ENCODE data around the gene ATAD3B.
"Not testable (repeated sequence)": the region's sequence is repeated elsewhere in the genome, so short reads cannot be mapped to it uniquely, and the experiment has no call there.

Gene ATAD3B

GRCh38 chr1:1510912-1511532, 39.5 kb downstream of the ATAD3B start:
- no peaks in the 10 kb centered on the region for H3K36me3 ChIP-seq (ENCODE audit: low read length)
- H3K4me3 ChIP-seq (ENCODE audit: insufficient read depth, low read length, poor library complexity, severe bottlenecking): peak overlapping the region; percentile 83
- H3K79me2 ChIP-seq (ENCODE audit: insufficient read depth, low read length): peaks cover 26% of the 10 kb centered on the region
- peak overlapping the region; percentile 98 for H3K4me2 ChIP-seq (ENCODE audit: low read depth, low read length, poor library complexity, severe bottlenecking)
- no peaks in the 10 kb centered on the region for H4K20me1 ChIP-seq (ENCODE audit: low read depth, low read length)
- peak overlapping the region; percentile 81 for H3K27ac ChIP-seq (ENCODE audit: low read depth, low read length)
- no peak for TF ChIP-seq CTCF (IDR thresholded peaks at IDR 0.05; ENCODE audit: insufficient read depth, low read length, poor library complexity, severe bottlenecking)
- no peaks in the 10 kb centered on the region for H3K27me3 ChIP-seq (ENCODE audit: low read length)
- peaks cover 15% of the 10 kb centered on the region; the same call in 1 of the 2 replicates for H3F3A ChIP-seq (ENCODE audit: insufficient read depth)
- H2AFZ ChIP-seq (ENCODE audit: low read depth, low read length, severe bottlenecking): peak overlapping the region; percentile 69
- H3K9me3 ChIP-seq (ENCODE audit: insufficient read depth, low read length): no peaks in the 10 kb centered on the region
- H3K9ac ChIP-seq (ENCODE audit: low read length): peak overlapping the region; percentile 96
- no peaks in the 10 kb centered on the region for H3K9me2 ChIP-seq (replicated peaks; ENCODE audit: insufficient read depth, low read length)

GRCh38 chr1:1511533-1512285, 40.1 kb downstream of the ATAD3B start, which contains the start of gene ATAD3A:
ATAD3A (plus strand) TSS chr1:1512162; CDS start chr1:1512269, 107 bp downstream.
- peak within 1 kb of the TSS; percentile 98 for H3K4me2 ChIP-seq (ENCODE audit: low read depth, low read length, poor library complexity, severe bottlenecking)
- H3K27me3 ChIP-seq (ENCODE audit: low read length): no peaks in the 10 kb centered on the region
- peak within 1 kb of the TSS; percentile 69 for H2AFZ ChIP-seq (ENCODE audit: low read depth, low read length, severe bottlenecking)
- H3K79me2 ChIP-seq (ENCODE audit: insufficient read depth, low read length): peaks cover 26% of the 10 kb centered on the region
- H3K9me2 ChIP-seq (replicated peaks; ENCODE audit: insufficient read depth, low read length): no peaks in the 10 kb centered on the region
- no peaks in the 10 kb centered on the region for H3K9me3 ChIP-seq (ENCODE audit: insufficient read depth, low read length)
- peak within 1 kb of the TSS; percentile 81 for H3K27ac ChIP-seq (ENCODE audit: low read depth, low read length)
- no peaks in the 10 kb centered on the region for H3K36me3 ChIP-seq (ENCODE audit: low read length)
- peak within 1 kb of the TSS; percentile 96 for H3K9ac ChIP-seq (ENCODE audit: low read length)
- TF ChIP-seq CTCF (IDR thresholded peaks at IDR 0.05; ENCODE audit: insufficient read depth, low read length, poor library complexity, severe bottlenecking) (no peak), EZH2phosphoT487 (conservative IDR thresholded peaks at IDR 0.05; ENCODE audit: low read length) (no peak)
- H4K20me1 ChIP-seq (ENCODE audit: low read depth, low read length): no peaks in the 10 kb centered on the region
- peak within 1 kb of the TSS; percentile 83 for H3K4me3 ChIP-seq (ENCODE audit: insufficient read depth, low read length, poor library complexity, severe bottlenecking)
- H3F3A ChIP-seq (ENCODE audit: insufficient read depth): peaks cover 9% of the 10 kb centered on the region; the same call in 1 of the 2 replicates

GRCh38 chr1:1512425-1512824, 40.9 kb downstream of the ATAD3B start:
- not testable (repeated sequence) for H3K9me2 ChIP-seq (replicated peaks; ENCODE audit: insufficient read depth, low read length); H3K4me2 ChIP-seq (ENCODE audit: low read depth, low read length, poor library complexity, severe bottlenecking); H2AFZ ChIP-seq (ENCODE audit: low read depth, low read length, severe bottlenecking); H3K27ac ChIP-seq (ENCODE audit: low read depth, low read length); H3K27me3 ChIP-seq (ENCODE audit: low read length); H3F3A ChIP-seq (ENCODE audit: insufficient read depth); H4K20me1 ChIP-seq (ENCODE audit: low read depth, low read length); H3K9me3 ChIP-seq (ENCODE audit: insufficient read depth, low read length); H3K36me3 ChIP-seq (ENCODE audit: low read length)
- H3K79me2 ChIP-seq (ENCODE audit: insufficient read depth, low read length): peaks cover 26% of the 10 kb centered on the region
- H3K9ac ChIP-seq (ENCODE audit: low read length): peak overlapping the region; percentile 96
- H3K4me3 ChIP-seq (ENCODE audit: insufficient read depth, low read length, poor library complexity, severe bottlenecking): peak overlapping the region; percentile 83

- H2AFZ ChIP-seq (ENCODE audit: low read depth, low read length, severe bottlenecking); H3F3A ChIP-seq (ENCODE audit: insufficient read depth); H4K20me1 ChIP-seq (ENCODE audit: low read depth, low read length); H3K9me3 ChIP-seq (ENCODE audit: insufficient read depth, low read length); H3K27ac ChIP-seq (ENCODE audit: low read depth, low read length); H3K9me2 ChIP-seq (replicated peaks; ENCODE audit: insufficient read depth, low read length); H3K27me3 ChIP-seq (ENCODE audit: low read length); H3K36me3 ChIP-seq (ENCODE audit: low read length): not testable (repeated sequence)
- Histone ChIP-seq H3K79me2 (ENCODE audit: insufficient read depth, low read length) (peaks cover 26% of the 10 kb centered on the region), H3K4me2 (ENCODE audit: low read depth, low read length, poor library complexity, severe bottlenecking) (peak overlapping the region; percentile 48), H3K9ac (ENCODE audit: low read length) (peak overlapping the region; percentile 96), H3K4me3 (ENCODE audit: insufficient read depth, low read length, poor library complexity, severe bottlenecking) (peak overlapping the region; percentile 34)
These were observed 42.1 kb downstream of the ATAD3B start for GRCh38 chr1:1513675-1514074.

GRCh38 chr1:1514376-1514775, 42.8 kb downstream of the ATAD3B start:
- H3K36me3 ChIP-seq (ENCODE audit: low read length); H2AFZ ChIP-seq (ENCODE audit: low read depth, low read length, severe bottlenecking); H3K27ac ChIP-seq (ENCODE audit: low read depth, low read length); H3K9me3 ChIP-seq (ENCODE audit: insufficient read depth, low read length); H4K20me1 ChIP-seq (ENCODE audit: low read depth, low read length); H3K4me3 ChIP-seq (ENCODE audit: insufficient read depth, low read length, poor library complexity, severe bottlenecking); H3F3A ChIP-seq (ENCODE audit: insufficient read depth); H3K9me2 ChIP-seq (replicated peaks; ENCODE audit: insufficient read depth, low read length); H3K27me3 ChIP-seq (ENCODE audit: low read length): not testable (repeated sequence)
- H3K4me2 ChIP-seq (ENCODE audit: low read depth, low read length, poor library complexity, severe bottlenecking): peak overlapping the region; percentile 22
- H3K79me2 ChIP-seq (ENCODE audit: insufficient read depth, low read length): peaks cover 26% of the 10 kb centered on the region
- 0 out of 2 replicates have a peak overlapping the region, but pooled peaks have one; percentile 13 for H3K9ac ChIP-seq (ENCODE audit: low read length)

- not testable (repeated sequence) for H3K4me2 ChIP-seq (ENCODE audit: low read depth, low read length, poor library complexity, severe bottlenecking); H4K20me1 ChIP-seq (ENCODE audit: low read depth, low read length); H2AFZ ChIP-seq (ENCODE audit: low read depth, low read length, severe bottlenecking); H3F3A ChIP-seq (ENCODE audit: insufficient read depth); H3K4me3 ChIP-seq (ENCODE audit: insufficient read depth, low read length, poor library complexity, severe bottlenecking); H3K27me3 ChIP-seq (ENCODE audit: low read length); H3K9me3 ChIP-seq (ENCODE audit: insufficient read depth, low read length); H3K27ac ChIP-seq (ENCODE audit: low read depth, low read length); H3K9me2 ChIP-seq (replicated peaks; ENCODE audit: insufficient read depth, low read length); H3K9ac ChIP-seq (ENCODE audit: low read length); H3K36me3 ChIP-seq (ENCODE audit: low read length)
- peaks cover 26% of the 10 kb centered on the region for H3K79me2 ChIP-seq (ENCODE audit: insufficient read depth, low read length)
These were observed 45.4 kb downstream of the ATAD3B start for GRCh38 chr1:1516923-1517322.
